ENCODE results near the gene CMTM8. TPM values are rescaled to one million over a fixed set of nuclear protein-coding genes. Genes with fewer than 3 reads are reported as not detected.

Gene CMTM8
- total and polyA plus RNA-seq, 9 donors: 0.53 to 3.9 (median 2.4) TPM

DNA sequence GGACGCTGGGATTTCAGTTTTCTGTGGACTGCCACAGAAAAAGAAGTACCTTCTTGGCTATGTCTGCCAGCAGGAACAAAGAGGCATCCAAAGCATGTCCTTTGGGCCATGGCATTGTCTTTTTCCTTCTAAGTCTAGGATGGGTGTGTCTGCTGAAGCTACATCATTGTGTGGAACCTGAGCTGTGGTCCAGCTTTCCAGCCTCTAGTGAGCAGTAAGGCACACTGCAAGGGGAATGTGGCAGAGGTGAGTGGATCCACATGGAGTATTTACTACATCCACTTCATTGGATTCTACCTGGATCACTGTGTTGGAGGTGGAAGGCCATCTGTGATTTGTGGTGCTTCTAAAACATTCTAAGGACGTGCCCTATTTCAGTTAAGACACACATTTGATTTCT, 23.7 kb downstream of the CMTM8 start:
- no peak overlapping the region for H3K27ac ChIP-seq (ENCODE audit: low read length)
- DNase-seq: no peak
- no peak overlapping the region for H3K4me3 ChIP-seq (ENCODE audit: low read length)
- no peaks in the 10 kb centered on the region for H3K4me1 ChIP-seq (ENCODE audit: control insufficient read depth, insufficient read depth, low read length)
- H3K9me3 ChIP-seq (replicated peaks; ENCODE audit: control insufficient read depth, low read depth, low read length): no peaks in the 10 kb centered on the region
- no peaks in the 10 kb centered on the region for H3K27me3 ChIP-seq (ENCODE audit: control insufficient read depth, insufficient read depth, low read length)
- 89% methylated on average over 1 of the region's 2 CpGs for WGBS (ENCODE audit: insufficient coverage)
- no peaks in the 10 kb centered on the region for H3K36me3 ChIP-seq (ENCODE audit: control insufficient read depth, insufficient read depth, low read length)

- WGBS (ENCODE audit: insufficient coverage): no CpG with 5 or more reads among the region's 1 CpG
- H3K9me3 ChIP-seq (replicated peaks; ENCODE audit: control insufficient read depth, low read depth, low read length): no peaks in the 10 kb centered on the region
- no peak overlapping the region for H3K27ac ChIP-seq (ENCODE audit: low read length)
Observed at GRCh38 chr3:32274306-32274705, 35.8 kb downstream of the CMTM8 start.

DNA sequence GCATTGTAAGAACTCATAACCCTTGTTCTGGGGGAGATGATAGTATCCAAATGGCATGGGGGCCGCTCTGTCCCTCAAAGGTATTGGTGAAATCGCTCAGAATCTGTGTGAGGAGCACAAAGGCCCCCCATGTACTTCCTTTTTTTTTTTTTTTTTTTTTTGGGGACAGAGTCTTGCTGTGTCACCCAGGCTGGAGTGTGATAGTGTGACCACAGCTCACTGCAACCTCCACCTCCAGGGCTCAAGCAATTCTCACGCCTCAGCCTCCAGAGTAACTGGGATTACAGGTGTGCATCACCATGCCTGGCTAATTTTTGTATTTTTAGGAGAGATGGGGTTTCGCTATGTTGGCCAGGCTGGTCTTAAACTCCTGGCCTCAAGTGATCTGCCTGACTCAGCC, 37.0 kb downstream of the CMTM8 start:
- no peaks in the 10 kb centered on the region for H3K36me3 ChIP-seq (ENCODE audit: control insufficient read depth, insufficient read depth, low read length)
- no peak overlapping the region for H3K27ac ChIP-seq (ENCODE audit: low read length)
- no peaks in the 10 kb centered on the region for H3K9me3 ChIP-seq (replicated peaks; ENCODE audit: control insufficient read depth, low read depth, low read length)
- no peak for DNase-seq
- no CpG with 5 or more reads among the region's 4 CpGs for WGBS (ENCODE audit: insufficient coverage)
- no peaks in the 10 kb centered on the region for H3K27me3 ChIP-seq (ENCODE audit: control insufficient read depth, insufficient read depth, low read length)
- H3K4me1 ChIP-seq (ENCODE audit: control insufficient read depth, insufficient read depth, low read length): no peaks in the 10 kb centered on the region
- no peak overlapping the region for H3K4me3 ChIP-seq (ENCODE audit: low read length)

More at GRCh38 chr3:32274306-32274705, 35.8 kb downstream of the CMTM8 start:
- Histone ChIP-seq H3K27me3 (ENCODE audit: control insufficient read depth, insufficient read depth, low read length) (no peaks in the 10 kb centered on the region), H3K4me1 (ENCODE audit: control insufficient read depth, insufficient read depth, low read length) (no peaks in the 10 kb centered on the region), H3K4me3 (ENCODE audit: low read length) (no peak overlapping the region), H3K36me3 (ENCODE audit: control insufficient read depth, insufficient read depth, low read length) (no peaks in the 10 kb centered on the region)
- DNase-seq: no peak

GRCh38 chr3:32276279-32276841, 37.9 kb downstream of the CMTM8 start:
- WGBS (ENCODE audit: insufficient coverage): 80% methylated on average over 1 of the region's 4 CpGs
- Histone ChIP-seq H3K27me3 (ENCODE audit: control insufficient read depth, insufficient read depth, low read length) (no peaks in the 10 kb centered on the region), H3K4me1 (ENCODE audit: control insufficient read depth, insufficient read depth, low read length) (no peaks in the 10 kb centered on the region), H3K27ac (ENCODE audit: low read length) (no peak overlapping the region), H3K9me3 (replicated peaks; ENCODE audit: control insufficient read depth, low read depth, low read length) (no peaks in the 10 kb centered on the region), H3K4me3 (ENCODE audit: low read length) (no peak overlapping the region), H3K36me3 (ENCODE audit: control insufficient read depth, insufficient read depth, low read length) (no peaks in the 10 kb centered on the region)
- no peak for DNase-seq

GRCh38 chr3:32278714-32279113, 40.2 kb downstream of the CMTM8 start:
- WGBS (ENCODE audit: insufficient coverage): 27% methylated on average over 2 of the region's 2 CpGs
- Histone ChIP-seq H3K9me3 (replicated peaks; ENCODE audit: control insufficient read depth, low read depth, low read length) (no peaks in the 10 kb centered on the region), H3K27ac (ENCODE audit: low read length) (no peak overlapping the region), H3K36me3 (ENCODE audit: control insufficient read depth, insufficient read depth, low read length) (no peaks in the 10 kb centered on the region), H3K4me3 (ENCODE audit: low read length) (no peak overlapping the region), H3K4me1 (ENCODE audit: control insufficient read depth, insufficient read depth, low read length) (no peaks in the 10 kb centered on the region), H3K27me3 (ENCODE audit: control insufficient read depth, insufficient read depth, low read length) (no peaks in the 10 kb centered on the region)
- no peak for DNase-seq

DNA sequence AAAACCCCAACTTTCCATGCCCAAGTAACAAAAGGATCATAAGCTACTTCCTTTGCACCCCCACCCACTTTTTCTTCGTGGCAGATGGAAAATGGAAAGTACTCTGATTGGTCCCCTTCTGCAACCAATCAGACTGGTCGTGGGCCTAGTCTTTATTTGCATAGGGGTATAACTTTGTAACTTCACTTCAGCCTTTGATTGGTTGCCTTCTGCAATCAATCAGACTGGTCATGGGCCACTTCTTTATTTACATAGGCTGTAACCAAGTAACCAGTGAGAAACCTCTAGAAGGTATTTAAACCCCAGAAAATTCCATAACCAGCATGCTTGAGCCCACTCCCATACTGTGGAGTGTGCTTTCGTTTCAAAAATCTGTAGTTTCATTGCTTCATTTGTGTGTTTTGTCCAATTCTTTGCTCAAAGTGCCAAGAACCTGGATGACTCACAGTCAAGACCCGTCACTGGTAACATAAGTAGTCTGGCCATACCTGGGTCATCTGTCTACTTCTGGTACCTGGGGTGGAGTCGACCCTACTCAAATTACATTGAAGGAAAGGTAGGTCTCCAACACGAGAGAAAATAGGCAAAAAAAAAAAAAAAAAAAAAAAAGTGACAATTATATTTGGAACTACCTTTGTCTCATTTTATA, 41.9 kb downstream of the CMTM8 start:
- Histone ChIP-seq H3K36me3 (ENCODE audit: control insufficient read depth, insufficient read depth, low read length) (no peaks in the 10 kb centered on the region), H3K4me1 (ENCODE audit: control insufficient read depth, insufficient read depth, low read length) (no peaks in the 10 kb centered on the region), H3K27me3 (ENCODE audit: control insufficient read depth, insufficient read depth, low read length) (no peaks in the 10 kb centered on the region), H3K27ac (ENCODE audit: low read length) (no peak overlapping the region), H3K9me3 (replicated peaks; ENCODE audit: control insufficient read depth, low read depth, low read length) (no peaks in the 10 kb centered on the region), H3K4me3 (ENCODE audit: low read length) (no peak overlapping the region)
- DNase-seq: no peak
- 81% methylated on average over 2 of the region's 6 CpGs for WGBS (ENCODE audit: insufficient coverage)

- Histone ChIP-seq H3K9me3 (replicated peaks; ENCODE audit: control insufficient read depth, low read depth, low read length) (no peaks in the 10 kb centered on the region), H3K4me1 (ENCODE audit: control insufficient read depth, insufficient read depth, low read length) (no peaks in the 10 kb centered on the region)
- no peak for DNase-seq
Observed at GRCh38 chr3:32281570-32282106, 43.2 kb downstream of the CMTM8 start.

GRCh38 chr3:32282578-32283154, 44.2 kb downstream of the CMTM8 start:
- no peaks in the 10 kb centered on the region for H3K9me3 ChIP-seq (replicated peaks; ENCODE audit: control insufficient read depth, low read depth, low read length)
- H3K27me3 ChIP-seq (ENCODE audit: control insufficient read depth, insufficient read depth, low read length): no peaks in the 10 kb centered on the region
- no peaks in the 10 kb centered on the region for H3K4me1 ChIP-seq (ENCODE audit: control insufficient read depth, insufficient read depth, low read length)
- no peak for DNase-seq
- 100% methylated on average over 1 of the region's 4 CpGs for WGBS (ENCODE audit: insufficient coverage)
- no peak overlapping the region for H3K4me3 ChIP-seq (ENCODE audit: low read length)
- no peaks in the 10 kb centered on the region for H3K36me3 ChIP-seq (ENCODE audit: control insufficient read depth, insufficient read depth, low read length)
- H3K27ac ChIP-seq (ENCODE audit: low read length): no peak overlapping the region

More at GRCh38 chr3:32281570-32282106, 43.2 kb downstream of the CMTM8 start:
- Histone ChIP-seq H3K27me3 (ENCODE audit: control insufficient read depth, insufficient read depth, low read length) (no peaks in the 10 kb centered on the region), H3K4me3 (ENCODE audit: low read length) (no peak overlapping the region), H3K27ac (ENCODE audit: low read length) (no peak overlapping the region), H3K36me3 (ENCODE audit: control insufficient read depth, insufficient read depth, low read length) (no peaks in the 10 kb centered on the region)
- 80% methylated on average over 2 of the region's 2 CpGs for WGBS (ENCODE audit: insufficient coverage)

DNA sequence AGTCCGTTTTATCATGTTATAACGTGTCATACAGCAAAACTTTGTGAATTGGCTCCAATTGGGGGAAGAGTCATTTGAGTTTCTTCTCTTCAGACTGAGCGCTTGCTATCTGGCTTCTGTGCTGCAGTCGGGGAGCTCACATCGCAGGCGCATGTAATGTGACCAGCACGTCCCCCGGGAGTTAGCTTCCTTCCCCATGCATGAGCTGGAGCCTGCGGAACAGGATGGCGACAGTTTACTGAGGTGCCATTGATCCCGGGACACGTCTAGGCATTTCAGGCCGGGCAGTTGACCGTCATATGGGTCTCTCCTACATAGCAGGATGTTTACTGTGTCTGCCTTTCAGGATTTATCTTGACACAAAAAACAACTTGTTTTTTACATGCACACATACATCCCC, 44.8 kb downstream of the CMTM8 start:
- no peak overlapping the region for H3K4me3 ChIP-seq (ENCODE audit: low read length)
- 19% methylated on average over 12 of the region's 14 CpGs for WGBS (ENCODE audit: insufficient coverage)
- H3K4me1 ChIP-seq (ENCODE audit: control insufficient read depth, insufficient read depth, low read length): no peaks in the 10 kb centered on the region
- no peaks in the 10 kb centered on the region for H3K27me3 ChIP-seq (ENCODE audit: control insufficient read depth, insufficient read depth, low read length)
- H3K9me3 ChIP-seq (replicated peaks; ENCODE audit: control insufficient read depth, low read depth, low read length): no peaks in the 10 kb centered on the region
- peak; percentile 41 for DNase-seq
- no peaks in the 10 kb centered on the region for H3K36me3 ChIP-seq (ENCODE audit: control insufficient read depth, insufficient read depth, low read length)
- peak overlapping the region; percentile 15 for H3K27ac ChIP-seq (ENCODE audit: low read length)

GRCh38 chr3:32284443-32285212, 46.1 kb downstream of the CMTM8 start:
- Histone ChIP-seq H3K9me3 (replicated peaks; ENCODE audit: control insufficient read depth, low read depth, low read length) (no peaks in the 10 kb centered on the region), H3K4me3 (ENCODE audit: low read length) (no peak overlapping the region), H3K36me3 (ENCODE audit: control insufficient read depth, insufficient read depth, low read length) (no peaks in the 10 kb centered on the region), H3K27me3 (ENCODE audit: control insufficient read depth, insufficient read depth, low read length) (no peaks in the 10 kb centered on the region), H3K4me1 (ENCODE audit: control insufficient read depth, insufficient read depth, low read length) (no peaks in the 10 kb centered on the region), H3K27ac (ENCODE audit: low read length) (no peak overlapping the region)
- 49% methylated on average over 4 of the region's 6 CpGs for WGBS (ENCODE audit: insufficient coverage)
- no peak for DNase-seq

Measured in muscle of leg (tissue), 11 donors.